Stomach (tissue), 4 donors: ENCODE data around the gene PRLH.

ENCODE experiments used
- CTCF ChIP-seq, 7 experiments: fragments of 450-650 bp in 4 of 7; fragments of 200-600 bp in 3 of 7; sonication (generic) in 3 of 7; IDR thresholded peaks; one replicate each; pipeline ENCODE4 v1.5.1; 2016 to 2019; ENCODE audit warnings: antibody characterized with exemption in 7 of 7, control low read depth in 2 of 7, mild to moderate bottlenecking in 1 of 7
- EP300 ChIP-seq: sonication (generic); formaldehyde crosslinking; IDR thresholded peaks from one replicate; pipeline ENCODE4 v1.6.1; 2017; ENCODE audit warnings: antibody characterized with exemption
- POLR2A ChIP-seq, 4 donors: fragments of 450-650 bp; IDR thresholded peaks; one replicate each; pipeline ENCODE4 v1.6.1; 2016; ENCODE audit warnings: antibody characterized with exemption in 4 of 4, control low read depth in 2 of 4, mild to moderate bottlenecking in 1 of 4, moderate library complexity in 1 of 4
- POLR2AphosphoS5 ChIP-seq, 3 donors: sonication (generic); formaldehyde crosslinking; IDR thresholded peaks; one replicate each; pipeline ENCODE4 v1.6.1; 2016; ENCODE audit warnings: antibody characterized with exemption in 3 of 3

GRCh38 chr2:237540223-237540775, 26.1 kb upstream of the PRLH start:
- TF ChIP-seq POLR2AphosphoS5 (IDR thresholded peaks at IDR 0.05): no peak
- TF ChIP-seq CTCF (IDR thresholded peaks at IDR 0.05): no peak
- no peak for TF ChIP-seq POLR2A (IDR thresholded peaks at IDR 0.05)
- TF ChIP-seq EP300: no peak
